ENCODE results near the gene CARS2. TPM values are rescaled to one million over a fixed set of nuclear protein-coding genes. Genes with fewer than 3 reads are reported as not detected.

CARS2 gene
- total and polyA plus RNA-seq, 2 of the 8 experiments (the other 6 are each of a cell fraction or from before 2014, with no cell fraction given), result 47.7 to 55.9 TPM

DNA sequence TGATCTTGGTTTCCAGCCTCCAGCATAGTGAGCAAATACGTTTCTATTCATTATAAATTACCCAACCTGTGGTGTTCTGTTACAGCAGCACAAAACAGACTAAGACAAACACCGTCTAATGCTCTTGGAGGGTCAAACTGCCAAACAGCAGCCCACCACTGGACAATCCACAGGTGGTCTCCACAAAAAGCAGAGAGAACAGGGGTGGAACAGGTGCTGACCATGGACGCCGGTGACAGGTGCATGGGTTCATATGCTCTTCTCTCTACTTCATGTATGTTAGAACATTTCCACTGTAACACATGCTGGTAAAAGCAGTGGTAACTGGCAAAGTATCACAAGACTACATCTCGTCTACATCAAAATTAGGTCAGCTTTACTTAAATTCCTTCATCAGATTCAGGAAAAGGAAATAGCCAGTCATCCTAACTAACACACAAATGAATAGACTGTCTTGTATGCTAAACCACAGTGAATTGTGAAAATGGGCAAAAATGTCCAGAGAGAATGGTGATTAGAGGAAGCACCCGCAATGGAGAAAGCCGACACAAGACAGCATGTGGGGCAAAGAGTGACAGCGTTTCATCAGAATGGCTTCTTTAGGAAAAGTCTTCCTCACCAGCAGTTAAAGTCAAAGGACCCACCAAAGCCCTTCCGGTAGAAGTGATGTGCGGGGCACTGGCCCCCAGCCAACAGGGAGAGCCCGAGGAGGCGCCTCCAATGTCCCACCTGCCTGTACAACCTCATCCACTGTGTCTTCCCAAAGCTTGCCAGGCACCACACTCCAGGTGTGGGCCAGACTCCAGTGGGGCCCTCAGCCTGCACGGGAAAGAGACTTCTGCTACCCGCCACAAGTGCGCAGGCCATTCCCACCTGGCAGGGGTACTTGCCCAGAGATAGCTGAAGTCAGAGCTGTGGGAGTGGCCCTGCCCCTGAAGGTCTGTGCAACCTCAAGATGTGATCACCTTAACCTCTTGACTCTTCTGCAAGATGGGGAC is 6.5 kb downstream of the CARS2 start:
- no peak overlapping the region for H2BK20ac ChIP-seq (ENCODE audit: low read length)
- DNase-seq (ENCODE audit: low read depth in 1 of 2, low spot score in 2 of 2) (no peak), FAIRE-seq (no peak)
- no peak overlapping the region for H3K14ac ChIP-seq (ENCODE audit: insufficient read length)
- ChIA-PET POLR2A (ENCODE audit: partially characterized antibody) (no interaction called here), CTCF (ENCODE audit: partially characterized antibody) (no interaction called here)
- no peak overlapping the region for H3K4me3 ChIP-seq (ENCODE audit: extremely low read depth in 1 of 4, insufficient read depth in 2 of 4, low read depth in 3 of 4, low read length in 4 of 4)
- no peak overlapping the region for H3K23ac ChIP-seq (ENCODE audit: insufficient read length)
- no peak overlapping the region for H2BK5ac ChIP-seq (ENCODE audit: low read depth, low read length)
- H3K27me3 ChIP-seq (replicated peaks in 1 of 4; ENCODE audit: control insufficient read depth in 3 of 4, extremely low read depth in 1 of 4, insufficient read depth in 3 of 4, low read length in 3 of 4), result no peaks in the 10 kb centered on the region
- H3K27ac ChIP-seq (ENCODE audit: low read depth, low read length), result no peak overlapping the region
- no peaks in the 10 kb centered on the region; a peak in 1 of 4 replicates for H3K79me2 ChIP-seq (ENCODE audit: control insufficient read depth in 1 of 2, insufficient read depth in 2 of 2, low read length in 2 of 2)
- peaks cover 7% of the 10 kb centered on the region for H3K79me1 ChIP-seq (ENCODE audit: low read depth, low read length)
- H3K9me3 ChIP-seq (ENCODE audit: insufficient read depth in 2 of 2, low read depth in 1 of 2, low read length in 1 of 2), result no peaks in the 10 kb centered on the region
- H3K18ac ChIP-seq (ENCODE audit: extremely low read depth, low read length), result no peak overlapping the region
- H2BK120ac ChIP-seq (replicated peaks; ENCODE audit: low read depth, low read length), result no peak overlapping the region
- no peak overlapping the region for H3K56ac ChIP-seq (replicated peaks; ENCODE audit: insufficient read length, low read depth, low read length)
- H2AFZ ChIP-seq (ENCODE audit: low read length), result no peak overlapping the region
- peaks cover 0 to 2% of the 10 kb centered on the region in 2 experiments for H4K20me1 ChIP-seq (replicated peaks in 1 of 2; ENCODE audit: control insufficient read depth in 1 of 2, insufficient read depth in 2 of 2, low read length in 2 of 2)
- no peak overlapping the region for H3K4me2 ChIP-seq (ENCODE audit: insufficient read depth in 1 of 2, low read depth in 2 of 2, low read length in 2 of 2)
- no peak overlapping the region for H4K91ac ChIP-seq (replicated peaks; ENCODE audit: insufficient read length, low read length)
- H3K4ac ChIP-seq (replicated peaks; ENCODE audit: insufficient read length, low read depth, low read length), result no peak overlapping the region
- H4K5ac ChIP-seq (ENCODE audit: insufficient read length, low read depth, low read length), result no peak overlapping the region
- H3K23me2 ChIP-seq (ENCODE audit: low read depth, low read length), result no peaks in the 10 kb centered on the region
- peaks cover 4 to 33% (median 24%) of the 10 kb centered on the region in 4 experiments; a peak in 6 of 8 replicates for H3K36me3 ChIP-seq (ENCODE audit: control insufficient read depth in 2 of 4, insufficient read depth in 4 of 4, low read length in 3 of 4)
- H4K8ac ChIP-seq (ENCODE audit: extremely low read depth, insufficient read depth, low read length), result no peak overlapping the region
- H2AK5ac ChIP-seq (ENCODE audit: low read depth, low read length), result no peak overlapping the region
- no peak overlapping the region for H2BK15ac ChIP-seq (ENCODE audit: low read length)
- no peak overlapping the region for H3K9ac ChIP-seq (replicated peaks in 1 of 4; ENCODE audit: extremely low read depth in 1 of 4, low read depth in 3 of 4, low read length in 3 of 4)
- H2BK12ac ChIP-seq (ENCODE audit: low read depth, low read length), result no peak overlapping the region
- 89% methylated on average over 15 of the region's 15 CpGs; no CpG with 5 or more reads in 1 of the 2 experiments for WGBS, 2 experiments (ENCODE audit: extremely low coverage in 1 of 2, insufficient coverage in 1 of 2, insufficient read length in 1 of 2, insufficient replicate concordance in 2 of 2, low coverage in 1 of 2, low lambda C conversion rate in 2 of 2, missing lambda C conversion rate in 1 of 2)
- H3K4me1 ChIP-seq (replicated peaks in 1 of 4; ENCODE audit: control insufficient read depth in 3 of 4, insufficient read depth in 4 of 4, low read length in 3 of 4), result peaks cover 0 to 3% (median under 1%) of the 10 kb centered on the region in 4 experiments; a peak in 1 of 7 replicates
- TF ChIP-seq SIX5 (IDR thresholded peaks at IDR 0.05; ENCODE audit: low read depth, low read length) (no peak), CBX5 (IDR thresholded peaks at IDR 0.05; ENCODE audit: low read depth, low read length) (no peak), RNF2 (IDR thresholded peaks at IDR 0.05; ENCODE audit: borderline replicate concordance, low read depth, low read length, missing control alignments, poor library complexity, severe bottlenecking) (no peak), FOSL1 (IDR thresholded peaks at IDR 0.05; ENCODE audit: insufficient read depth, low read depth, low read length) (no peak), POLR2A (IDR thresholded peaks at IDR 0.05; ENCODE audit: control extremely low read depth in 1 of 2, low read depth in 2 of 2, low read length in 2 of 2) (no peak), HDAC6 (IDR thresholded peaks at IDR 0.05; ENCODE audit: low read depth, low read length) (no peak), TBP (IDR thresholded peaks at IDR 0.05; ENCODE audit: low read depth, low read length) (no peak), EZH2 (IDR thresholded peaks at IDR 0.05; ENCODE audit: low read depth, low read length, severe bottlenecking) (no peak), CREB1 (IDR thresholded peaks at IDR 0.05) (no peak), RAD21 (IDR thresholded peaks at IDR 0.05 in 1 of 2, conservative IDR thresholded peaks at IDR 0.05 in 1 of 2; ENCODE audit: low read depth in 2 of 2, low read length in 2 of 2) (no peak), EP300 (IDR thresholded peaks at IDR 0.05; ENCODE audit: borderline replicate concordance in 1 of 2, low read depth in 2 of 2, low read length in 2 of 2) (no peak)

All from H1 (cell line).